Sigmoid colon (tissue), 4 donors: ENCODE measurements around the gene MAP3K15.

Source experiments
- CTCF ChIP-seq, 4 experiments: fragments of 450-650 bp in 3 of 4; fragments of 200-600 bp in 1 of 4; IDR thresholded peaks; one replicate each; pipeline ENCODE4 v1.5.1; 2016 to 2019; ENCODE audit warnings: antibody characterized with exemption in 4 of 4, mild to moderate bottlenecking in 3 of 4, moderate library complexity in 2 of 4
- EP300 ChIP-seq, 4 donors: sonication (generic); formaldehyde crosslinking; IDR thresholded peaks; one replicate each; pipeline ENCODE4 v1.6.1; 2017; ENCODE audit warnings: antibody characterized with exemption in 4 of 4

DNA sequence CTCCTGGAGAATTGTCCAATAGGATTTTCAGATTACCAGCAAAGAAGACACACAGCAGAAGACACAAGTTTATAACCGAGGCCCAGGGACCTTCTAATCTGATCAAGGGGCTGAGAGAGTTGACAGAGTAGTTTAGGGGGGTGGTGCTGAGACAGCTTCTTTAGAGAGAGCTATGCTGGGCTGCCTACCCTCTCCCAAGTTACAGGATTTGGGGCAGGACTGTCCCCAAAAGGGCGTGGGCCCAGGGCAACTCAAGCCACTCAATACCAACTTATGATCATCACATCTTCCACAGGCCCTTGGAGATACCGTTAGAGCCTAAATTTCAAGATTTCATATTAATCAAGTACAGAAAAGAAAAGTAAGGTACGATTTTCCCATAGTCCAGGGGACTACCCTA, 128.6 kb downstream of the MAP3K15 start:
- TF ChIP-seq CTCF (IDR thresholded peaks at IDR 0.05) (no peak), EP300 (IDR thresholded peaks at IDR 0.05) (no peak)
